HEK293 (cell line): ENCODE measurements around the gene PLA2G2E.

ENCODE experiments used
- CTCF ChIA-PET: fragments of 350-600 bp; formaldehyde crosslinking; extraction: SDS; loops from one replicate; lab custom pipeline; 2021; ENCODE audit warnings: antibody characterized with exemption; lab: Yijun Ruan, JAX
- POLR2A ChIA-PET: fragments of 300-600 bp; formaldehyde crosslinking; extraction: SDS; loops from one replicate; lab custom pipeline; 2020; ENCODE audit warnings: antibody characterized with exemption, inconsistent platforms; lab: Yijun Ruan, JAX
- H3K27ac ChIP-seq: fragments of 200-500 bp; sonication (Bioruptor generic); 2 replicates; pipeline ENCODE4 v1.5.1; 2014; ENCODE audit warnings: low read depth, low read length, control low read depth, inconsistent platforms; ENCODE audit errors: extremely low read depth
- H3K36me3 ChIP-seq, 2 experiments: fragments of 200-500 bp in 1 of 2; sonication (Bioruptor generic) in 1 of 2; 1 replicate in 1 of 2; 2 replicates in 1 of 2; pipeline ENCODE4 v1.5.1; 2014 to 2017; ENCODE audit warnings: inconsistent platforms in 2 of 2, low read length in 2 of 2; ENCODE audit not compliant: control insufficient read depth in 2 of 2, insufficient read depth in 1 of 2
- H3K4me1 ChIP-seq: fragments of 200-500 bp; sonication (Bioruptor generic); 2 replicates; pipeline ENCODE4 v1.5.1; 2014; ENCODE audit warnings: mild to moderate bottlenecking, low read length, inconsistent platforms; ENCODE audit not compliant: control insufficient read depth, insufficient read depth
- H3K4me3 ChIP-seq: 2 replicates; pipeline ENCODE4 v1.5.1; 2011; ENCODE audit warnings: low read depth, mild to moderate bottlenecking, control low read depth, low read length, moderate library complexity
- H3K9me3 ChIP-seq: fragments of 200-500 bp; sonication (Bioruptor generic); 2 replicates; pipeline ENCODE4 v1.5.1; 2014; ENCODE audit warnings: low read depth, low read length, inconsistent platforms; ENCODE audit not compliant: control insufficient read depth, insufficient read depth
- BCL11A ChIP-seq: fragments of 450-650 bp; formaldehyde crosslinking; IDR thresholded peaks from 2 replicates; pipeline ENCODE4 v1.5.1; 2016; ENCODE audit warnings: low read depth, missing biosample characterization, missing genetic modification characterization
- REPIN1 ChIP-seq: fragments of 450-650 bp; formaldehyde crosslinking; IDR thresholded peaks from 2 replicates; pipeline ENCODE4 v1.5.1; 2017; ENCODE audit warnings: missing biosample characterization, missing genetic modification characterization, low read depth
- TSHZ1 ChIP-seq: fragments of 450-650 bp; formaldehyde crosslinking; IDR thresholded peaks from 2 replicates; pipeline ENCODE4 v1.5.1; 2016; ENCODE audit warnings: missing biosample characterization, missing genetic modification characterization, borderline replicate concordance
- ZIC2 ChIP-seq: fragments of 450-650 bp; formaldehyde crosslinking; IDR thresholded peaks from 2 replicates; pipeline ENCODE4 v1.5.1; 2016; ENCODE audit warnings: missing biosample characterization, missing genetic modification characterization
- ZNF114 ChIP-seq: fragments of 450-650 bp; formaldehyde crosslinking; IDR thresholded peaks from 2 replicates; pipeline ENCODE4 v1.5.0; 2017; ENCODE audit warnings: missing biosample characterization, missing genetic modification characterization
- ZNF132 ChIP-seq: fragments of 450-650 bp; formaldehyde crosslinking; IDR thresholded peaks from 2 replicates; pipeline ENCODE4 v1.5.1; 2017; ENCODE audit warnings: missing biosample characterization, missing genetic modification characterization, borderline replicate concordance
- ZNF18 ChIP-seq: fragments of 450-650 bp; formaldehyde crosslinking; IDR thresholded peaks from 2 replicates; pipeline ENCODE4 v1.5.1; 2016; ENCODE audit warnings: missing biosample characterization, missing genetic modification characterization
- ZNF214 ChIP-seq: fragments of 450-650 bp; formaldehyde crosslinking; IDR thresholded peaks from 2 replicates; pipeline ENCODE4 v1.5.1; 2017; ENCODE audit warnings: missing biosample characterization, mild to moderate bottlenecking, missing genetic modification characterization, borderline replicate concordance
- ZNF239 ChIP-seq: fragments of 450-650 bp; formaldehyde crosslinking; IDR thresholded peaks from 2 replicates; pipeline ENCODE4 v1.5.1; 2016; ENCODE audit warnings: missing biosample characterization, missing genetic modification characterization
- ZNF248 ChIP-seq: fragments of 450-650 bp; formaldehyde crosslinking; IDR thresholded peaks from 2 replicates; pipeline ENCODE4 v1.5.1; 2017; ENCODE audit warnings: missing biosample characterization, missing genetic modification characterization
- ZNF26 ChIP-seq: fragments of 450-650 bp; formaldehyde crosslinking; IDR thresholded peaks from 2 replicates; pipeline ENCODE4 v1.5.1; 2016; ENCODE audit warnings: missing biosample characterization, missing genetic modification characterization
- ZNF398 ChIP-seq: fragments of 450-650 bp; formaldehyde crosslinking; IDR thresholded peaks from 2 replicates; pipeline ENCODE4 v1.5.1; 2017; ENCODE audit warnings: missing biosample characterization, missing genetic modification characterization
- ZNF549 ChIP-seq: fragments of 450-650 bp; IDR thresholded peaks from 2 replicates; pipeline ENCODE4 v1.5.1; 2018; ENCODE audit warnings: missing biosample characterization, missing genetic modification characterization, mild to moderate bottlenecking, inconsistent platforms, moderate library complexity
- ZNF555 ChIP-seq: fragments of 450-650 bp; formaldehyde crosslinking; conservative IDR thresholded peaks from 2 replicates; pipeline ENCODE4 v1.5.1; 2017; ENCODE audit warnings: missing biosample characterization, mild to moderate bottlenecking, missing genetic modification characterization, inconsistent platforms
- ZNF623 ChIP-seq: fragments of 450-650 bp; formaldehyde crosslinking; IDR thresholded peaks from 2 replicates; pipeline ENCODE4 v1.5.1; 2016; ENCODE audit warnings: missing biosample characterization, missing genetic modification characterization
- ZNF629 ChIP-seq: fragments of 450-650 bp; formaldehyde crosslinking; IDR thresholded peaks from 2 replicates; pipeline ENCODE4 v1.5.1; 2017; ENCODE audit warnings: missing biosample characterization, missing genetic modification characterization
- ZNF692 ChIP-seq: fragments of 450-650 bp; formaldehyde crosslinking; IDR thresholded peaks from 2 replicates; pipeline ENCODE4 v1.5.1; 2016; ENCODE audit warnings: missing biosample characterization, missing genetic modification characterization

Gene PLA2G2E

GRCh38 chr1:19963636-19964035 is 40.2 kb upstream of the PLA2G2E start:
- no peak overlapping the region for H3K4me3 ChIP-seq
- H3K9me3 ChIP-seq: no peaks in the 10 kb centered on the region
- POLR2A ChIA-PET: no interaction called here
- CTCF ChIA-PET: no interaction called here
- TF ChIP-seq ZNF248 (tag by site-specific recombination): no peak
- no peak for TF ChIP-seq ZNF555 (tag by site-specific recombination)
- no peak for TF ChIP-seq ZNF239 (tag by site-specific recombination)
- TF ChIP-seq ZNF623 (tag by site-specific recombination): no peak
- no peak for TF ChIP-seq ZNF18 (tag by site-specific recombination)
- TF ChIP-seq ZIC2 (tag by site-specific recombination): no peak
- TF ChIP-seq ZNF214 (tag by site-specific recombination): no peak
- TF ChIP-seq REPIN1 (tag by site-specific recombination): no peak
- no peak for TF ChIP-seq ZNF549 (tag by site-specific recombination)
- TF ChIP-seq ZNF398 (tag by site-specific recombination): no peak
- no peak for TF ChIP-seq ZNF114 (tag by site-specific recombination)
- no peak for TF ChIP-seq ZNF132 (tag by site-specific recombination)
- TF ChIP-seq ZNF692 (tag by site-specific recombination): no peak
- TF ChIP-seq TSHZ1 (tag by site-specific recombination): no peak
- TF ChIP-seq ZNF629 (tag by site-specific recombination): no peak
- TF ChIP-seq ZNF26 (tag by site-specific recombination): no peak
- no peak for TF ChIP-seq BCL11A (tag by site-specific recombination)
- no peaks in the 10 kb centered on the region for H3K36me3 ChIP-seq
- no peak overlapping the region for H3K27ac ChIP-seq
- H3K4me1 ChIP-seq: no peaks in the 10 kb centered on the region
